ENCODE data around the gene MON2. TPM values are rescaled to one million over a fixed set of nuclear protein-coding genes. Genes with fewer than 3 reads are reported as not detected.
A peak's percentile ranks its signal among the peaks of the same experiment; 100 is the strongest.

Gene MON2
- total and polyA plus RNA-seq, 2 of the 8 experiments (the other 6 are each of a cell fraction or from before 2014, with no cell fraction given), result 3.8 to 21.8 TPM

DNA sequence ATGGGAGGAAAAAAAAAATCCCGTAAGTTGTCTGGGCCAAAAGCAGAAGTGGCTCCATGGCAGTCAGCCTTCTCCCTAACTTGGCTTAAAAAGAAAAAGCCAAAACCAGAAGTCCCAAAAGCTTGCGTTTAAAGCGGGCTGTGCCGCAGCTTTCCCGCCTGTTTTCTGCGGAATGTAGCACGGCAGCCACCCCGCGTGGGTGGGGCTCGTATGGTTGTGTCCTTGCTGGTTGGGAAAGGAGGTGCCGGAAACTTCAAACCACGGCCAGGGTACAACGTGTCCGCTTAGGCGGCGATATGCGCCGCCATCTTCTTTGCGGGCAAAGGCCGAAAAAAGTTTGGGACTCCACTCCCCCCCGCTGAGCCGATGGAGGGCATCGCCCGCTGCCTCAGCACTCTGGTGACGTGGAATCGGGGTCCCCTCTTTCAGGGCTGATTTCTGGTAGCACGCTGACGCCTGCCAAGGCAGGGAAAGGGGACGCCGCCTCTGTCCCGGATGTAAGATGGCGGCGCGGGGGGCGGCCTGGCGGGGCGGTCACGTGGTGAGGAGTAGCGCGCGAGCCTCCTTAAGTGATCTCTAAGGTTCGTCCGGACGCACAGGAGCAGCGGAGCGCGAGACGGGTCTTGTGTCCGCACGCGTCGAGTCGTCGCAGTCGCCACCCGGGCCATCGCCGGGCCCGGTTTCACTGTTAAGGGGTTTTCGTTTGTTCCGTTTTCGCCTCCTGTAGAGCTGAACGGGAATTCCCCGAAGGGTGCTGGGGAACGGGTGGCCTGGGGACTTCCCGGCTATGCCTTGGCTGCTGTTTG, 135.8 kb downstream of the MON2 start (continued):
- TF ChIP-seq, protein P1, sequence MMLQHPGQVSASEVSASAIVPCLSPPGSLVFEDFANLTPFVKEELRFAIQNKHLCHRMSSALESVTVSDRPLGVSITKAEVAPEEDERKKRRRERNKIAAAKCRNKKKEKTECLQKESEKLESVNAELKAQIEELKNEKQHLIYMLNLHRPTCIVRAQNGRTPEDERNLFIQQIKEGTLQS (IDR thresholded peaks at IDR 0.05; ENCODE audit: insufficient read depth, low read depth, low read length), result 0 out of 2 replicates have a peak, but pooled peaks have one; percentile 25
- peak; percentile 12; the same call in 1 of the 2 replicates for TF ChIP-seq BACH1 (IDR thresholded peaks at IDR 0.05; ENCODE audit: low read length)
- TF ChIP-seq, protein P2, sequence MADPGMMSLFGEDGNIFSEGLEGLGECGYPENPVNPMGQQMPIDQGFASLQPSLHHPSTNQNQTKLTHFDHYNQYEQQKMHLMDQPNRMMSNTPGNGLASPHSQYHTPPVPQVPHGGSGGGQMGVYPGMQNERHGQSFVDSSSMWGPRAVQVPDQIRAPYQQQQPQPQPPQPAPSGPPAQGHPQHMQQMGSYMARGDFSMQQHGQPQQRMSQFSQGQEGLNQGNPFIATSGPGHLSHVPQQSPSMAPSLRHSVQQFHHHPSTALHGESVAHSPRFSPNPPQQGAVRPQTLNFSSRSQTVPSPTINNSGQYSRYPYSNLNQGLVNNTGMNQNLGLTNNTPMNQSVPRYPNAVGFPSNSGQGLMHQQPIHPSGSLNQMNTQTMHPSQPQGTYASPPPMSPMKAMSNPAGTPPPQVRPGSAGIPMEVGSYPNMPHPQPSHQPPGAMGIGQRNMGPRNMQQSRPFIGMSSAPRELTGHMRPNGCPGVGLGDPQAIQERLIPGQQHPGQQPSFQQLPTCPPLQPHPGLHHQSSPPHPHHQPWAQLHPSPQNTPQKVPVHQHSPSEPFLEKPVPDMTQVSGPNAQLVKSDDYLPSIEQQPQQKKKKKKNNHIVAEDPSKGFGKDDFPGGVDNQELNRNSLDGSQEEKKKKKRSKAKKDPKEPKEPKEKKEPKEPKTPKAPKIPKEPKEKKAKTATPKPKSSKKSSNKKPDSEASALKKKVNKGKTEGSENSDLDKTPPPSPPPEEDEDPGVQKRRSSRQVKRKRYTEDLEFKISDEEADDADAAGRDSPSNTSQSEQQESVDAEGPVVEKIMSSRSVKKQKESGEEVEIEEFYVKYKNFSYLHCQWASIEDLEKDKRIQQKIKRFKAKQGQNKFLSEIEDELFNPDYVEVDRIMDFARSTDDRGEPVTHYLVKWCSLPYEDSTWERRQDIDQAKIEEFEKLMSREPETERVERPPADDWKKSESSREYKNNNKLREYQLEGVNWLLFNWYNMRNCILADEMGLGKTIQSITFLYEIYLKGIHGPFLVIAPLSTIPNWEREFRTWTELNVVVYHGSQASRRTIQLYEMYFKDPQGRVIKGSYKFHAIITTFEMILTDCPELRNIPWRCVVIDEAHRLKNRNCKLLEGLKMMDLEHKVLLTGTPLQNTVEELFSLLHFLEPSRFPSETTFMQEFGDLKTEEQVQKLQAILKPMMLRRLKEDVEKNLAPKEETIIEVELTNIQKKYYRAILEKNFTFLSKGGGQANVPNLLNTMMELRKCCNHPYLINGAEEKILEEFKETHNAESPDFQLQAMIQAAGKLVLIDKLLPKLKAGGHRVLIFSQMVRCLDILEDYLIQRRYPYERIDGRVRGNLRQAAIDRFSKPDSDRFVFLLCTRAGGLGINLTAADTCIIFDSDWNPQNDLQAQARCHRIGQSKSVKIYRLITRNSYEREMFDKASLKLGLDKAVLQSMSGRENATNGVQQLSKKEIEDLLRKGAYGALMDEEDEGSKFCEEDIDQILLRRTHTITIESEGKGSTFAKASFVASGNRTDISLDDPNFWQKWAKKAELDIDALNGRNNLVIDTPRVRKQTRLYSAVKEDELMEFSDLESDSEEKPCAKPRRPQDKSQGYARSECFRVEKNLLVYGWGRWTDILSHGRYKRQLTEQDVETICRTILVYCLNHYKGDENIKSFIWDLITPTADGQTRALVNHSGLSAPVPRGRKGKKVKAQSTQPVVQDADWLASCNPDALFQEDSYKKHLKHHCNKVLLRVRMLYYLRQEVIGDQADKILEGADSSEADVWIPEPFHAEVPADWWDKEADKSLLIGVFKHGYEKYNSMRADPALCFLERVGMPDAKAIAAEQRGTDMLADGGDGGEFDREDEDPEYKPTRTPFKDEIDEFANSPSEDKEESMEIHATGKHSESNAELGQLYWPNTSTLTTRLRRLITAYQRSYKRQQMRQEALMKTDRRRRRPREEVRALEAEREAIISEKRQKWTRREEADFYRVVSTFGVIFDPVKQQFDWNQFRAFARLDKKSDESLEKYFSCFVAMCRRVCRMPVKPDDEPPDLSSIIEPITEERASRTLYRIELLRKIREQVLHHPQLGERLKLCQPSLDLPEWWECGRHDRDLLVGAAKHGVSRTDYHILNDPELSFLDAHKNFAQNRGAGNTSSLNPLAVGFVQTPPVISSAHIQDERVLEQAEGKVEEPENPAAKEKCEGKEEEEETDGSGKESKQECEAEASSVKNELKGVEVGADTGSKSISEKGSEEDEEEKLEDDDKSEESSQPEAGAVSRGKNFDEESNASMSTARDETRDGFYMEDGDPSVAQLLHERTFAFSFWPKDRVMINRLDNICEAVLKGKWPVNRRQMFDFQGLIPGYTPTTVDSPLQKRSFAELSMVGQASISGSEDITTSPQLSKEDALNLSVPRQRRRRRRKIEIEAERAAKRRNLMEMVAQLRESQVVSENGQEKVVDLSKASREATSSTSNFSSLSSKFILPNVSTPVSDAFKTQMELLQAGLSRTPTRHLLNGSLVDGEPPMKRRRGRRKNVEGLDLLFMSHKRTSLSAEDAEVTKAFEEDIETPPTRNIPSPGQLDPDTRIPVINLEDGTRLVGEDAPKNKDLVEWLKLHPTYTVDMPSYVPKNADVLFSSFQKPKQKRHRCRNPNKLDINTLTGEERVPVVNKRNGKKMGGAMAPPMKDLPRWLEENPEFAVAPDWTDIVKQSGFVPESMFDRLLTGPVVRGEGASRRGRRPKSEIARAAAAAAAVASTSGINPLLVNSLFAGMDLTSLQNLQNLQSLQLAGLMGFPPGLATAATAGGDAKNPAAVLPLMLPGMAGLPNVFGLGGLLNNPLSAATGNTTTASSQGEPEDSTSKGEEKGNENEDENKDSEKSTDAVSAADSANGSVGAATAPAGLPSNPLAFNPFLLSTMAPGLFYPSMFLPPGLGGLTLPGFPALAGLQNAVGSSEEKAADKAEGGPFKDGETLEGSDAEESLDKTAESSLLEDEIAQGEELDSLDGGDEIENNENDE (IDR thresholded peaks at IDR 0.05; ENCODE audit: insufficient replicate concordance, low read length), result no peak
- TF ChIP-seq, protein P3, sequence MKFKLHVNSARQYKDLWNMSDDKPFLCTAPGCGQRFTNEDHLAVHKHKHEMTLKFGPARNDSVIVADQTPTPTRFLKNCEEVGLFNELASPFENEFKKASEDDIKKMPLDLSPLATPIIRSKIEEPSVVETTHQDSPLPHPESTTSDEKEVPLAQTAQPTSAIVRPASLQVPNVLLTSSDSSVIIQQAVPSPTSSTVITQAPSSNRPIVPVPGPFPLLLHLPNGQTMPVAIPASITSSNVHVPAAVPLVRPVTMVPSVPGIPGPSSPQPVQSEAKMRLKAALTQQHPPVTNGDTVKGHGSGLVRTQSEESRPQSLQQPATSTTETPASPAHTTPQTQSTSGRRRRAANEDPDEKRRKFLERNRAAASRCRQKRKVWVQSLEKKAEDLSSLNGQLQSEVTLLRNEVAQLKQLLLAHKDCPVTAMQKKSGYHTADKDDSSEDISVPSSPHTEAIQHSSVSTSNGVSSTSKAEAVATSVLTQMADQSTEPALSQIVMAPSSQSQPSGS (IDR thresholded peaks at IDR 0.05; ENCODE audit: low read length), result peak; percentile 76
- no peak for TF ChIP-seq JUN (IDR thresholded peaks at IDR 0.05; ENCODE audit: low read depth, low read length)
- peak; percentile 89; the same call in 1 of the 2 replicates for TF ChIP-seq RBBP5 (IDR thresholded peaks at IDR 0.05; ENCODE audit: borderline replicate concordance, low read depth, low read length)
- TF ChIP-seq CEBPB (IDR thresholded peaks at IDR 0.05; ENCODE audit: low read depth, low read length), result no peak
